H1 (cell line): ENCODE results near the gene YY1AP1. TPM values are rescaled to one million over a fixed set of nuclear protein-coding genes. Genes with fewer than 3 reads are reported as not detected.

Experiments
- ASH2L ChIP-seq: fragments of 200-600, 300-600 bp; sonication (generic); IDR thresholded peaks from one replicate; pipeline ENCODE4 v1.7.1; 2017; ENCODE audit warnings: low read length
- SIRT6 ChIP-seq: IDR thresholded peaks from one replicate; pipeline ENCODE4 v1.7.1; 2012; ENCODE audit warnings: low read length, inconsistent platforms
- SUZ12 ChIP-seq: fragments of 200-600 bp; sonication (generic); IDR thresholded peaks from 2 replicates; pipeline ENCODE4 v1.6.1; 2012; ENCODE audit warnings: mild to moderate bottlenecking, inconsistent platforms, low read length, moderate library complexity, mixed read lengths
- polyA plus RNA-seq, 7 experiments: library from polyadenylated mRNA; depleted of rRNA in 3 of 7; stranded (reverse) in 5 of 7; unstranded in 2 of 7; fragments of >200 nt in 5 of 7; fragments of 200-250 nt in 2 of 7; gene quantifications; 1 replicate in 5 of 7; 2 replicates in 1 of 7; 4 replicates in 1 of 7; pipeline versions ENCODE4 v1.2.1 to v1.2.3, GENCODE V29; 2011 to 2013; ENCODE audit warnings: missing spikeins in 2 of 7, mixed read lengths in 2 of 7
- total RNA-seq: library from RNA; stranded (reverse); fragmentation: NEBNext Ultra II Directional; extraction: Animal tissue kit (Norgen Biotek cat#: 25700); gene quantifications from 2 replicates; pipeline ENCODE4 v1.2.1, GENCODE V29; 2021
- TF ChIP-seq, protein P1 (sequence below): fragments of 300-600 bp; sonication (generic); IDR thresholded peaks from 2 replicates; pipeline ENCODE4 v1.7.1; 2012; ENCODE audit warnings: low read length, moderate library complexity, mild to moderate bottlenecking, inconsistent platforms; ENCODE audit not compliant: insufficient replicate concordance

The YY1AP1 gene
- total and polyA plus RNA-seq, 2 of the 8 experiments (the other 6 are each of a cell fraction or from before 2014, with no cell fraction given), result 44.2 to 48.6 TPM

DNA sequence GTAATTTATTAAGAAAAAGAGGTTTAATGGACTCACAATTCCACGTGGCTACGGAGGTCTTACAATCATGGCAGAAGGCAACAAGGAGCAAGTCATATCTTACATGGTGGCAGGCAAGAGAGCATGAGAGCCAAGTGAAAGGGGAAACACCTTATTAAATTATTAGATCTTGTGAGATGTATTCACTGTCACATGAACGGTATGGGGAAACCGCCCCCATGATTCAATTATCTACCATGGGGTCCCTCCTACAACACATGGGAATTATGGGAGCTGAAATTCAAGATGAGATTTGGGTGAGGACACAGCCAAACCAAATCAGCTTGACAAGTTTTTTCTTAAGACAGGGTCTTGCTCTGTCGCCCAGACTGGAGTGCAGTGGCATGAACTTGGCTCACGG is 14.6 kb upstream of the YY1AP1 start (continued):
- TF ChIP-seq, protein P1, sequence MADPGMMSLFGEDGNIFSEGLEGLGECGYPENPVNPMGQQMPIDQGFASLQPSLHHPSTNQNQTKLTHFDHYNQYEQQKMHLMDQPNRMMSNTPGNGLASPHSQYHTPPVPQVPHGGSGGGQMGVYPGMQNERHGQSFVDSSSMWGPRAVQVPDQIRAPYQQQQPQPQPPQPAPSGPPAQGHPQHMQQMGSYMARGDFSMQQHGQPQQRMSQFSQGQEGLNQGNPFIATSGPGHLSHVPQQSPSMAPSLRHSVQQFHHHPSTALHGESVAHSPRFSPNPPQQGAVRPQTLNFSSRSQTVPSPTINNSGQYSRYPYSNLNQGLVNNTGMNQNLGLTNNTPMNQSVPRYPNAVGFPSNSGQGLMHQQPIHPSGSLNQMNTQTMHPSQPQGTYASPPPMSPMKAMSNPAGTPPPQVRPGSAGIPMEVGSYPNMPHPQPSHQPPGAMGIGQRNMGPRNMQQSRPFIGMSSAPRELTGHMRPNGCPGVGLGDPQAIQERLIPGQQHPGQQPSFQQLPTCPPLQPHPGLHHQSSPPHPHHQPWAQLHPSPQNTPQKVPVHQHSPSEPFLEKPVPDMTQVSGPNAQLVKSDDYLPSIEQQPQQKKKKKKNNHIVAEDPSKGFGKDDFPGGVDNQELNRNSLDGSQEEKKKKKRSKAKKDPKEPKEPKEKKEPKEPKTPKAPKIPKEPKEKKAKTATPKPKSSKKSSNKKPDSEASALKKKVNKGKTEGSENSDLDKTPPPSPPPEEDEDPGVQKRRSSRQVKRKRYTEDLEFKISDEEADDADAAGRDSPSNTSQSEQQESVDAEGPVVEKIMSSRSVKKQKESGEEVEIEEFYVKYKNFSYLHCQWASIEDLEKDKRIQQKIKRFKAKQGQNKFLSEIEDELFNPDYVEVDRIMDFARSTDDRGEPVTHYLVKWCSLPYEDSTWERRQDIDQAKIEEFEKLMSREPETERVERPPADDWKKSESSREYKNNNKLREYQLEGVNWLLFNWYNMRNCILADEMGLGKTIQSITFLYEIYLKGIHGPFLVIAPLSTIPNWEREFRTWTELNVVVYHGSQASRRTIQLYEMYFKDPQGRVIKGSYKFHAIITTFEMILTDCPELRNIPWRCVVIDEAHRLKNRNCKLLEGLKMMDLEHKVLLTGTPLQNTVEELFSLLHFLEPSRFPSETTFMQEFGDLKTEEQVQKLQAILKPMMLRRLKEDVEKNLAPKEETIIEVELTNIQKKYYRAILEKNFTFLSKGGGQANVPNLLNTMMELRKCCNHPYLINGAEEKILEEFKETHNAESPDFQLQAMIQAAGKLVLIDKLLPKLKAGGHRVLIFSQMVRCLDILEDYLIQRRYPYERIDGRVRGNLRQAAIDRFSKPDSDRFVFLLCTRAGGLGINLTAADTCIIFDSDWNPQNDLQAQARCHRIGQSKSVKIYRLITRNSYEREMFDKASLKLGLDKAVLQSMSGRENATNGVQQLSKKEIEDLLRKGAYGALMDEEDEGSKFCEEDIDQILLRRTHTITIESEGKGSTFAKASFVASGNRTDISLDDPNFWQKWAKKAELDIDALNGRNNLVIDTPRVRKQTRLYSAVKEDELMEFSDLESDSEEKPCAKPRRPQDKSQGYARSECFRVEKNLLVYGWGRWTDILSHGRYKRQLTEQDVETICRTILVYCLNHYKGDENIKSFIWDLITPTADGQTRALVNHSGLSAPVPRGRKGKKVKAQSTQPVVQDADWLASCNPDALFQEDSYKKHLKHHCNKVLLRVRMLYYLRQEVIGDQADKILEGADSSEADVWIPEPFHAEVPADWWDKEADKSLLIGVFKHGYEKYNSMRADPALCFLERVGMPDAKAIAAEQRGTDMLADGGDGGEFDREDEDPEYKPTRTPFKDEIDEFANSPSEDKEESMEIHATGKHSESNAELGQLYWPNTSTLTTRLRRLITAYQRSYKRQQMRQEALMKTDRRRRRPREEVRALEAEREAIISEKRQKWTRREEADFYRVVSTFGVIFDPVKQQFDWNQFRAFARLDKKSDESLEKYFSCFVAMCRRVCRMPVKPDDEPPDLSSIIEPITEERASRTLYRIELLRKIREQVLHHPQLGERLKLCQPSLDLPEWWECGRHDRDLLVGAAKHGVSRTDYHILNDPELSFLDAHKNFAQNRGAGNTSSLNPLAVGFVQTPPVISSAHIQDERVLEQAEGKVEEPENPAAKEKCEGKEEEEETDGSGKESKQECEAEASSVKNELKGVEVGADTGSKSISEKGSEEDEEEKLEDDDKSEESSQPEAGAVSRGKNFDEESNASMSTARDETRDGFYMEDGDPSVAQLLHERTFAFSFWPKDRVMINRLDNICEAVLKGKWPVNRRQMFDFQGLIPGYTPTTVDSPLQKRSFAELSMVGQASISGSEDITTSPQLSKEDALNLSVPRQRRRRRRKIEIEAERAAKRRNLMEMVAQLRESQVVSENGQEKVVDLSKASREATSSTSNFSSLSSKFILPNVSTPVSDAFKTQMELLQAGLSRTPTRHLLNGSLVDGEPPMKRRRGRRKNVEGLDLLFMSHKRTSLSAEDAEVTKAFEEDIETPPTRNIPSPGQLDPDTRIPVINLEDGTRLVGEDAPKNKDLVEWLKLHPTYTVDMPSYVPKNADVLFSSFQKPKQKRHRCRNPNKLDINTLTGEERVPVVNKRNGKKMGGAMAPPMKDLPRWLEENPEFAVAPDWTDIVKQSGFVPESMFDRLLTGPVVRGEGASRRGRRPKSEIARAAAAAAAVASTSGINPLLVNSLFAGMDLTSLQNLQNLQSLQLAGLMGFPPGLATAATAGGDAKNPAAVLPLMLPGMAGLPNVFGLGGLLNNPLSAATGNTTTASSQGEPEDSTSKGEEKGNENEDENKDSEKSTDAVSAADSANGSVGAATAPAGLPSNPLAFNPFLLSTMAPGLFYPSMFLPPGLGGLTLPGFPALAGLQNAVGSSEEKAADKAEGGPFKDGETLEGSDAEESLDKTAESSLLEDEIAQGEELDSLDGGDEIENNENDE, result no peak
- no peak for TF ChIP-seq SUZ12
- TF ChIP-seq ASH2L, result no peak
- no peak for TF ChIP-seq SIRT6
